Kidney (tissue), 14 donors: ENCODE measurements around the gene TFDP1. TPM values are rescaled to one million over a fixed set of nuclear protein-coding genes. Genes with fewer than 3 reads are reported as not detected.
A peak's percentile ranks its signal among the peaks of the same experiment; 100 is the strongest.

Experiments
- DNase-seq, 5 donors: peaks; one replicate each; pipeline ENCODE4 v3.0.0-alpha.2; 2013 to 2020
- FAIRE-seq: peaks from 2 replicates; lab custom pipeline; 2012; peaks lifted over from hg19 to GRCh38; lab: Jason Lieb, UNC
- H3K27ac ChIP-seq, 2 donors: one replicate each; pipeline ENCODE4 v1.7.0; 2013; ENCODE audit warnings: low read depth in 2 of 2, low read length in 2 of 2, inconsistent platforms in 1 of 2
- H3K27me3 ChIP-seq: one replicate; pipeline ENCODE4 v1.7.1; 2013; ENCODE audit warnings: low read length, inconsistent platforms; ENCODE audit not compliant: control insufficient read depth, insufficient read depth
- H3K36me3 ChIP-seq, 3 donors: one replicate each; pipeline versions ENCODE4 v1.7.0 to v1.7.1; 2013; ENCODE audit warnings: low read length in 3 of 3, control low read depth in 1 of 3, inconsistent platforms in 1 of 3; ENCODE audit not compliant: insufficient read depth in 3 of 3, control insufficient read depth in 2 of 3
- H3K4me1 ChIP-seq, 3 donors: one replicate each; pipeline versions ENCODE4 v1.7.0 to v1.7.1; 2013; ENCODE audit warnings: low read length in 3 of 3, inconsistent platforms in 1 of 3, low read depth in 1 of 3; ENCODE audit not compliant: control insufficient read depth in 2 of 3, insufficient read depth in 2 of 3
- H3K4me3 ChIP-seq, 3 donors: one replicate each; pipeline versions ENCODE4 v1.7.0 to v1.8.1; 2013; ENCODE audit warnings: low read length in 3 of 3, control low read depth in 1 of 3, inconsistent platforms in 1 of 3
- H3K9ac ChIP-seq, 3 donors: one replicate each; pipeline versions ENCODE4 v1.7.0 to v1.7.1; 2013; ENCODE audit warnings: low read length in 3 of 3, control low read depth in 1 of 3, inconsistent platforms in 1 of 3
- H3K9me3 ChIP-seq, 3 donors: one replicate each; pipeline versions ENCODE4 v1.7.0 to v1.7.1; 2013; ENCODE audit warnings: low read length in 3 of 3, control low read depth in 1 of 3, inconsistent platforms in 1 of 3; ENCODE audit not compliant: control insufficient read depth in 2 of 3, insufficient read depth in 1 of 3
- intact Hi-C: fragments of 100-400 bp; cut with DNase I; formaldehyde crosslinking; loops from one replicate; pipeline ENCODE4 v1.11.1; 2022
- polyA plus RNA-seq: library from polyadenylated mRNA; stranded (reverse); fragments of 350-450 nt; fragmentation: Illumina TruSeq; extraction: RNeasy Lipid Tissue Mini Kit (QIAGEN cat#74804); gene quantifications from one replicate; pipeline ENCODE4 v1.2.3, GENCODE V29; 2014; ENCODE audit warnings: low read depth, low replicate concordance; ENCODE audit not compliant: insufficient read depth
- total RNA-seq: library from RNA; stranded (reverse); fragmentation: NEBNext Ultra II Directional; extraction: Animal tissue kit (Norgen Biotek cat#: 25700); gene quantifications from one replicate; pipeline ENCODE4 v1.2.1, GENCODE V29; 2021
- TF ChIP-seq, protein P1 (sequence below): IDR thresholded peaks from 3 replicates; pipeline ENCODE4 v1.5.1; 2012; ENCODE audit warnings: mild to moderate bottlenecking, moderate library complexity, borderline replicate concordance; ENCODE audit not compliant: insufficient read depth; ENCODE audit errors: extremely low read depth
- donor health status: control.
- donor health status: control.
- donor health status: control.
- donor health status: control.
- donor health status: control.
- donor health status: DM: yes; HTN: yes; CAD: no.
- donor health status: Normal renal cell carcinoma (clear cell type).

TFDP1 gene
- total and polyA plus RNA-seq, 2 donors from 2014 or later = 33.8 to 46.9 TPM

- Histone ChIP-seq H3K36me3 (peaks cover 4 to 45% (median 28%) of the 10 kb centered on the region in 3 donors), H3K4me3 (no peak overlapping the region), H3K27me3 (no peaks in the 10 kb centered on the region), H3K9me3 (no peaks in the 10 kb centered on the region), H3K9ac (no peak overlapping the region), H3K4me1 (no peaks in the 10 kb centered on the region), H3K27ac (no peak overlapping the region)
- FAIRE-seq (no peak), DNase-seq (peak in 1 of 5 donors; percentile 24)
- TF ChIP-seq, protein P1, sequence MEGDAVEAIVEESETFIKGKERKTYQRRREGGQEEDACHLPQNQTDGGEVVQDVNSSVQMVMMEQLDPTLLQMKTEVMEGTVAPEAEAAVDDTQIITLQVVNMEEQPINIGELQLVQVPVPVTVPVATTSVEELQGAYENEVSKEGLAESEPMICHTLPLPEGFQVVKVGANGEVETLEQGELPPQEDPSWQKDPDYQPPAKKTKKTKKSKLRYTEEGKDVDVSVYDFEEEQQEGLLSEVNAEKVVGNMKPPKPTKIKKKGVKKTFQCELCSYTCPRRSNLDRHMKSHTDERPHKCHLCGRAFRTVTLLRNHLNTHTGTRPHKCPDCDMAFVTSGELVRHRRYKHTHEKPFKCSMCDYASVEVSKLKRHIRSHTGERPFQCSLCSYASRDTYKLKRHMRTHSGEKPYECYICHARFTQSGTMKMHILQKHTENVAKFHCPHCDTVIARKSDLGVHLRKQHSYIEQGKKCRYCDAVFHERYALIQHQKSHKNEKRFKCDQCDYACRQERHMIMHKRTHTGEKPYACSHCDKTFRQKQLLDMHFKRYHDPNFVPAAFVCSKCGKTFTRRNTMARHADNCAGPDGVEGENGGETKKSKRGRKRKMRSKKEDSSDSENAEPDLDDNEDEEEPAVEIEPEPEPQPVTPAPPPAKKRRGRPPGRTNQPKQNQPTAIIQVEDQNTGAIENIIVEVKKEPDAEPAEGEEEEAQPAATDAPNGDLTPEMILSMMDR = no peak
- intact Hi-C loops = no loop called here
Measured at GRCh38 chr13:113634279-113635047, 49.9 kb downstream of the TFDP1 start.

- TF ChIP-seq, protein P1 = no peak
- no peak for FAIRE-seq
- DNase-seq = peak in 1 of 5 donors; percentile 69
- H3K9me3 ChIP-seq = no peaks in the 10 kb centered on the region
- no peaks in the 10 kb centered on the region for H3K27me3 ChIP-seq
- peaks cover 2 to 48% (median 25%) of the 10 kb centered on the region in 3 donors for H3K36me3 ChIP-seq
- no peak overlapping the region for H3K27ac ChIP-seq
- H3K4me3 ChIP-seq = no peak overlapping the region
- H3K9ac ChIP-seq = no peak overlapping the region
- intact Hi-C loops = no loop called here
- H3K4me1 ChIP-seq = no peaks in the 10 kb centered on the region
Measured at GRCh38 chr13:113635048-113635420, 50.5 kb downstream of the TFDP1 start.

- intact Hi-C loops = no loop called here
- no peak for FAIRE-seq
- Histone ChIP-seq H3K4me3 (no peak overlapping the region), H3K4me1 (no peaks in the 10 kb centered on the region), H3K36me3 (peaks cover 2 to 54% (median 25%) of the 10 kb centered on the region in 3 donors), H3K9me3 (no peaks in the 10 kb centered on the region), H3K9ac (no peak overlapping the region), H3K27me3 (no peaks in the 10 kb centered on the region), H3K27ac (no peak overlapping the region)
- DNase-seq = peak in 1 of 5 donors; percentile 53
- TF ChIP-seq, protein P1 = no peak
Measured at GRCh38 chr13:113635709-113636108, 51.2 kb downstream of the TFDP1 start.
